GM23338 (cell line): ENCODE results near the gene DAPK2. TPM values are rescaled to one million over a fixed set of nuclear protein-coding genes. Genes with fewer than 3 reads are reported as not detected.

Source experiments
- ATAC-seq: fragments of 200-7000 bp; cut with Tn5 transposase; 3 replicates; pipeline ENCODE4 v1.9.1; 2020
- DNase-seq: peaks from one replicate; pipeline ENCODE4 v3.0.0-alpha.2; 2015; ENCODE audit warnings: low spot score
- H2AFZ ChIP-seq: fragments of 200-600 bp; sonication (generic); 2 replicates; pipeline ENCODE4 v1.8.0; 2016; ENCODE audit warnings: antibody characterized with exemption, mild to moderate bottlenecking, moderate library complexity
- H3F3A ChIP-seq: fragments of 200-600 bp; sonication (generic); replicated peaks from 2 replicates; pipeline ENCODE4 v1.8.0; 2017; ENCODE audit warnings: antibody characterized with exemption, mixed run types, low read depth
- H3K27ac ChIP-seq: fragments of 200-600 bp; sonication (generic); 2 replicates; pipeline ENCODE4 v1.6.1; 2016; ENCODE audit warnings: low read depth
- H3K27me3 ChIP-seq: fragments of 200-600 bp; sonication (generic); 2 replicates; pipeline ENCODE4 v1.8.0; 2016; ENCODE audit warnings: mild to moderate bottlenecking, mixed run types, moderate library complexity; ENCODE audit not compliant: insufficient read depth
- H3K36me3 ChIP-seq: fragments of 200-600 bp; sonication (generic); 2 replicates; pipeline ENCODE4 v1.8.0; 2016; ENCODE audit warnings: mild to moderate bottlenecking; ENCODE audit not compliant: insufficient read depth
- H3K4me1 ChIP-seq: fragments of 200-600 bp; sonication (generic); 2 replicates; pipeline ENCODE4 v1.8.0; 2016; ENCODE audit warnings: mild to moderate bottlenecking, moderate library complexity; ENCODE audit not compliant: insufficient read depth
- H3K4me2 ChIP-seq: fragments of 200-600 bp; sonication (generic); 2 replicates; pipeline ENCODE4 v1.7.1; 2017; ENCODE audit warnings: mixed run types
- H3K4me3 ChIP-seq: fragments of 200-600 bp; sonication (generic); 2 replicates; pipeline ENCODE4 v1.6.1; 2016; ENCODE audit warnings: mixed run types
- H3K79me2 ChIP-seq: fragments of 200-600 bp; sonication (generic); replicated peaks from 2 replicates; pipeline ENCODE4 v1.8.0; 2017; ENCODE audit warnings: mild to moderate bottlenecking; ENCODE audit not compliant: insufficient read depth
- H3K9me2 ChIP-seq: fragments of 200-600 bp; sonication (generic); 2 replicates; pipeline ENCODE4 v1.8.0; 2017; ENCODE audit not compliant: insufficient read depth
- H4K20me1 ChIP-seq: fragments of 200-600 bp; sonication (generic); replicated peaks from 2 replicates; pipeline ENCODE4 v1.8.0; 2017; ENCODE audit warnings: mild to moderate bottlenecking; ENCODE audit not compliant: insufficient read depth
- H3K27ac Mint-ChIP-seq: 2 replicates; pipeline ENCODE4 v1.8.0; 2020; ENCODE audit warnings: inconsistent platforms, mild to moderate bottlenecking, moderate library complexity, mixed read lengths
- H3K27me3 Mint-ChIP-seq: 3 replicates; pipeline ENCODE4 v1.8.0; 2022; ENCODE audit warnings: low read depth, mild to moderate bottlenecking, moderate library complexity, mixed read lengths, inconsistent platforms; ENCODE audit not compliant: insufficient read depth, poor library complexity
- H3K36me3 Mint-ChIP-seq: 3 replicates; pipeline ENCODE4 v1.8.0; 2021; ENCODE audit warnings: low read depth, mild to moderate bottlenecking, inconsistent platforms, moderate library complexity, mixed read lengths
- H3K4me1 Mint-ChIP-seq: 3 replicates; pipeline ENCODE4 v1.8.0; 2020; ENCODE audit warnings: mild to moderate bottlenecking, inconsistent platforms, mixed read lengths
- H3K4me3 Mint-ChIP-seq: 3 replicates; pipeline ENCODE4 v1.8.0; 2021; ENCODE audit warnings: moderate library complexity, mild to moderate bottlenecking, inconsistent platforms, mixed read lengths
- H3K9me3 Mint-ChIP-seq: 3 replicates; pipeline ENCODE4 v1.8.0; 2020; ENCODE audit warnings: moderate library complexity, mild to moderate bottlenecking, inconsistent platforms, mixed read lengths
- CREB1 ChIP-seq: fragments of 250-450 bp; sonication (Bioruptor Pico); IDR thresholded peaks from 2 replicates; pipeline ENCODE4 v1.5.0; 2020; ENCODE audit warnings: low read depth, mild to moderate bottlenecking, moderate library complexity
- CTCF ChIP-seq, 2 experiments: fragments of 200-600 bp in 1 of 2; sonication (generic) in 1 of 2; conservative IDR thresholded peaks; 2 replicates each; pipeline versions ENCODE4 v1.5.1 to v1.6.1; 2016 to 2017; ENCODE audit warnings: antibody characterized with exemption in 2 of 2, low read depth in 2 of 2, mild to moderate bottlenecking in 2 of 2, moderate library complexity in 1 of 2
- ETS1 ChIP-seq: IDR thresholded peaks from 2 replicates; pipeline ENCODE4 v1.6.1; 2016; ENCODE audit warnings: antibody characterized with exemption
- EZH2 ChIP-seq: fragments of 200-600 bp; sonication (generic); IDR thresholded peaks from one replicate; pipeline ENCODE4 v1.8.0; 2017; ENCODE audit warnings: antibody characterized with exemption, mild to moderate bottlenecking, low read depth; ENCODE audit not compliant: unreplicated experiment
- EZH2phosphoT487 ChIP-seq: fragments of 200-600 bp; sonication (generic); IDR thresholded peaks from one replicate; pipeline ENCODE4 v1.8.1; 2018; ENCODE audit warnings: antibody characterized with exemption; ENCODE audit not compliant: unreplicated experiment
- JUNB ChIP-seq: IDR thresholded peaks from one replicate; pipeline ENCODE4 v1.6.1; 2016; ENCODE audit warnings: antibody characterized with exemption; ENCODE audit not compliant: unreplicated experiment
- NANOG ChIP-seq: IDR thresholded peaks from 2 replicates; pipeline ENCODE4 v1.6.1; 2016; ENCODE audit warnings: antibody characterized with exemption, borderline replicate concordance
- POLR2AphosphoS5 ChIP-seq: IDR thresholded peaks from 2 replicates; pipeline ENCODE4 v1.6.1; 2016; ENCODE audit warnings: antibody characterized with exemption, low read depth
- REST ChIP-seq: IDR thresholded peaks from one replicate; pipeline ENCODE4 v1.6.1; 2018; ENCODE audit warnings: antibody characterized with exemption; ENCODE audit not compliant: unreplicated experiment
- STAT1 ChIP-seq: IDR thresholded peaks from one replicate; pipeline ENCODE4 v1.6.1; 2016; ENCODE audit warnings: antibody characterized with exemption; ENCODE audit not compliant: unreplicated experiment
- ZNF114 ChIP-seq: fragments of 250-450 bp; sonication (Bioruptor Pico); IDR thresholded peaks from 2 replicates; pipeline ENCODE4 v1.5.0; 2020; ENCODE audit warnings: mild to moderate bottlenecking, moderate library complexity
- ZNF331 ChIP-seq: fragments of 250-450 bp; sonication (Bioruptor Pico); IDR thresholded peaks from 2 replicates; pipeline ENCODE4 v1.5.0; 2020; ENCODE audit warnings: low read depth, mild to moderate bottlenecking, moderate library complexity
- ZNF462 ChIP-seq: fragments of 250-450 bp; sonication (Bioruptor Pico); IDR thresholded peaks from 2 replicates; pipeline ENCODE4 v1.5.0; 2020; ENCODE audit warnings: mild to moderate bottlenecking, moderate library complexity
- polyA plus RNA-seq: library from polyadenylated mRNA; unstranded; fragments of >200 nt; fragmentation: Nextera tagmentation; extraction: Ambion mirVana; gene quantifications from 2 replicates; pipeline ENCODE4 v1.2.1, GENCODE V29; 2016
- total RNA-seq: library from RNA; depleted of rRNA; stranded (reverse); fragments of >200 nt; shearing (Covaris generic); gene quantifications from 2 replicates; pipeline ENCODE4 v1.2.3, GENCODE V29; 2014

Gene DAPK2
- total and polyA plus RNA-seq, 2 experiments from 2014 or later = 1.6 to 3.1 TPM

GRCh38 chr15:63948971-63949370 lies 97.3 kb downstream of the DAPK2 start:
- DNase-seq (no peak), ATAC-seq (no peak)
- peaks cover 7% of the 10 kb centered on the region for H3K4me1 Mint-ChIP-seq
- Histone ChIP-seq H3K9me2 (no peaks in the 10 kb centered on the region), H3K4me2 (no peak overlapping the region), H2AFZ (no peak overlapping the region), H4K20me1 (no peaks in the 10 kb centered on the region), H3K79me2 (no peaks in the 10 kb centered on the region), H3K4me1 (no peaks in the 10 kb centered on the region; the same call in 1 of the 2 replicates), H3F3A (no peaks in the 10 kb centered on the region), H3K4me3 (no peak overlapping the region), H3K27ac (no peak overlapping the region), H3K27me3 (no peaks in the 10 kb centered on the region), H3K36me3 (no peaks in the 10 kb centered on the region)
- H3K4me3 Mint-ChIP-seq = no peak overlapping the region
- H3K27ac Mint-ChIP-seq = no peak overlapping the region
- no peak for TF ChIP-seq REST
- no peak for TF ChIP-seq EZH2phosphoT487
- TF ChIP-seq STAT1 = no peak
- no peak for TF ChIP-seq CTCF (conservative IDR thresholded peaks at IDR 0.05; ENCODE audit: low read depth in 2 of 2)
- no peak for TF ChIP-seq ZNF331 (CRISPR knock-in tag)
- no peak for TF ChIP-seq POLR2AphosphoS5
- TF ChIP-seq ZNF462 (CRISPR knock-in tag) = no peak
- no peak for TF ChIP-seq NANOG
- TF ChIP-seq CREB1 (CRISPR knock-in tag) = no peak
- TF ChIP-seq ETS1 = no peak
- no peak for TF ChIP-seq JUNB
- TF ChIP-seq EZH2 = no peak
- no peak for TF ChIP-seq ZNF114 (CRISPR knock-in tag)
- H3K9me3 Mint-ChIP-seq = peaks cover 3% of the 10 kb centered on the region; the same call in 2 of the 3 replicates
- H3K36me3 Mint-ChIP-seq = no peaks in the 10 kb centered on the region
- H3K27me3 Mint-ChIP-seq = no peaks in the 10 kb centered on the region
